Measurements from ENCODE around the gene SYTL3.
"Not testable (repeated sequence)": the region's sequence is repeated elsewhere in the genome, so short reads cannot be mapped to it uniquely, and the experiment has no call there.

SYTL3 gene

GRCh38 chr6:158638324-158638854 lies 11.5 kb upstream of the SYTL3 start:
- in situ Hi-C loops (cut with MboI; ENCODE audit: low sequenced_read_pairs), result no loop called here

- in situ Hi-C loops (cut with MboI; ENCODE audit: low sequenced_read_pairs), result no loop called here
Observed at GRCh38 chr6:158639056-158639455, 10.8 kb upstream of the SYTL3 start.

GRCh38 chr6:158640519-158640918 lies 9.3 kb upstream of the SYTL3 start:
- in situ Hi-C loops (cut with MboI; ENCODE audit: low sequenced_read_pairs), result no loop called here

GRCh38 chr6:158642097-158642601 lies 7.7 kb upstream of the SYTL3 start:
- in situ Hi-C loops (cut with MboI; ENCODE audit: low sequenced_read_pairs), result no loop called here

GRCh38 chr6:158643836-158644230 lies 6.0 kb upstream of the SYTL3 start:
- in situ Hi-C loops (cut with MboI; ENCODE audit: low sequenced_read_pairs), result no loop called here

GRCh38 chr6:158644231-158645063 lies 5.4 kb upstream of the SYTL3 start, which contains the start of gene DYNLT1:
TSS of gene DYNLT1 (minus strand) at chr6:158644743. CDS start at chr6:158644708, 35 bp downstream.
- in situ Hi-C loops (cut with MboI; ENCODE audit: low sequenced_read_pairs), result no loop called here

GRCh38 chr6:158645064-158646022 lies 4.5 kb upstream of the SYTL3 start:
- in situ Hi-C loops (cut with MboI; ENCODE audit: low sequenced_read_pairs), result no loop called here

GRCh38 chr6:158646023-158646910 lies 3.6 kb upstream of the SYTL3 start:
- in situ Hi-C loops (cut with MboI; ENCODE audit: low sequenced_read_pairs), result no loop called here

- in situ Hi-C loops (cut with MboI; ENCODE audit: low sequenced_read_pairs), result no loop called here
Observed at GRCh38 chr6:158647501-158647900, 2.4 kb upstream of the SYTL3 start.

- in situ Hi-C loops (cut with MboI; ENCODE audit: low sequenced_read_pairs), result no loop called here
Observed at GRCh38 chr6:158648682-158649131, 1.1 kb upstream of the SYTL3 start.

- in situ Hi-C loops (cut with MboI; ENCODE audit: low sequenced_read_pairs), result not testable (repeated sequence)
Observed at GRCh38 chr6:158651981-158652737, 2.3 kb downstream of the SYTL3 start.

- in situ Hi-C loops (cut with MboI; ENCODE audit: low sequenced_read_pairs), result no loop called here
Observed at GRCh38 chr6:158653577-158654354, 3.9 kb downstream of the SYTL3 start.

GRCh38 chr6:158654498-158654897 lies 4.6 kb downstream of the SYTL3 start:
- in situ Hi-C loops (cut with MboI; ENCODE audit: low sequenced_read_pairs), result no loop called here

- in situ Hi-C loops (cut with MboI; ENCODE audit: low sequenced_read_pairs), result no loop called here
Observed at GRCh38 chr6:158654960-158655489, 5.2 kb downstream of the SYTL3 start.

- in situ Hi-C loops (cut with MboI; ENCODE audit: low sequenced_read_pairs), result no loop called here
Observed at GRCh38 chr6:158655569-158656450, 6.0 kb downstream of the SYTL3 start.

- in situ Hi-C loops (cut with MboI; ENCODE audit: low sequenced_read_pairs), result not testable (repeated sequence)
Observed at GRCh38 chr6:158656986-158657385, 7.1 kb downstream of the SYTL3 start.

- in situ Hi-C loops (cut with MboI; ENCODE audit: low sequenced_read_pairs), result no loop called here
Observed at GRCh38 chr6:158660333-158660754, 10.5 kb downstream of the SYTL3 start.
